HG03064 (cell line): Measurements from ENCODE around the gene SEM1.
"Not testable (repeated sequence)": the region's sequence is repeated elsewhere in the genome, so short reads cannot be mapped to it uniquely, and the experiment has no call there.

Experiments
- ATAC-seq: cut with Tn5 transposase; IDR thresholded peaks from one replicate; pipeline ENCODE4 v1.9.1; 2021; ENCODE audit warnings: low read depth; ENCODE audit not compliant: unreplicated experiment

SEM1 gene

DNA sequence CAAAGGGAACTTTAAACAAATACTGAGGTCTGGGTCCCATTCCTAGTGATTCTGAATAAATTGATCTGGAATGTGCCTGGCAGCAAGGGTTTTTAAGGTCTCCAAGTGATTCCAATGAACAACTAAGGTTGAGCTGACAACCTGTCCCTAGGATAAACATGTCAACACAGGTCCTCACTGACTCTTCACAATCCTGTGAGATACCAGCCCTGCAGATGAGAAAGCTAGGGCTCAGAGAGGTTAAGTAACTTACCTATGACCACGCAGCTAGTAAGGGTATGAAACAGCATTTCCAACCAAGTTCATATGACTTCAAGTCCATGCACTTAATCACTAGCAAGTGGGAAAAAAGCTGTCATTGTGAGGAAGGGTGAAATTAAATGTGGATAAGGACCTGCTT, 44.0 kb downstream of the SEM1 start:
- no peak for ATAC-seq

DNA sequence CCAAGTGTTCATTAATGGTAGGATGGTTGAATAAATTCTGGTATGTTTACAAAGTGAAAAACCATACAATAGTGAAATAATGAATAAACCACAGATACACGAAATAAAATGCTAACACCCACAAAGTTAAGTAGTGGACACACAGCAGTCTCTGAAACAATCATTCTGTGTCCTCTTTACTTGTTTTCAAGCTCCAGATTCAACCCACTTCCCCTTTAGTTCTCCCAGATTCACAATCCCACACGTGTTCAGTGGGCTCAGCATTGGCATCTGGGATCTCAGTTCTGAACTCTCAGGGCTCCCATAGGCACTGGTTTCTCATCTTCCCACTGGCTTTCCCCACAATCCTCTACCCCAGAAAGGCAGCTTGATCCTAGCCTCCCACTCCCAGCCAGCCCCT, 44.9 kb downstream of the SEM1 start:
- ATAC-seq: no peak

DNA sequence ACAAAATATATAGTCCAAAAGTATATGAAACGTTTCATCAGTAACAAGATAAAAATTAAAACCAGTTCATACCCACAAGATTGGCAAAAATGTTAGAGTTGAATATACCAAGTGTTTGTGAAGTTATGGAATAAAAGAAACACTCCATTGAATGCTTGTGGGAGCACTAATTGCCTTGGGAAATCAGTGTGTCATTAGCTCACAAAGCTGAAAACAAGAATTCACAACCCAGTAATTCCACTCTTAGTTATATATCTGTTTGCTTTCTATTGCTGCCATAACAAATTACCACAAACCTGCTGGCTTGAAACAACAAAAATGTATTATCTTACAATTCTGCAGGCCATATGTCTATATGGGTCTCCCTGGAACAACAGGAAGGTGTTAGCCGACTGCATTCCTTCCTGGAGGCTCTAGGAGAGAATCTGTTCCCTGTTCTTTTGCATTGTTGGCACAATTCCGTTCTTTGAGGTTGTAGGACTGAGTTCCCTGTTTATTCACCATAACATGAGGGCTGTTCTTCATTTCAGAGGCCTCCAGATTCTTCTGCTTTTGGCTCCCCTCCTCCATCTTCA, 45.7 kb downstream of the SEM1 start:
- no peak for ATAC-seq

DNA sequence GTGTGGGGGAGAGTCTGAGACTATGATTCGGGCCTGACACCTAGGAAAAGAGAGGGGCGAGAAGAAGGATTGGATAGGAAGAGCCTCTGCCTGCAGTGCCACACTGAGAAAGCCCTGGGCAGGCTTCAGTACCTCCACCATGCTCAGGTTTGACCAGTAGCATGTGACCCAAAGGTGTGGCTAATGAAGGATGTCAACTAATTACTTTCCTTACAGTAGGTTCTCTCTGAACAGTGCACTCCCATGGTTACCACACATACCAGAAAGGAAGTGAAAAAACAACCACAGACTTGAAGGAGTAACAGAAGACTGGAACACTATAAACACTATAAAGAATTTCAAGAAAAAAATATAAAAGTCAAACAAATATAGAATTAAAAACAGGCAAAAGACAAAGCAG, 46.2 kb downstream of the SEM1 start:
- ATAC-seq: peak; percentile 89

DNA sequence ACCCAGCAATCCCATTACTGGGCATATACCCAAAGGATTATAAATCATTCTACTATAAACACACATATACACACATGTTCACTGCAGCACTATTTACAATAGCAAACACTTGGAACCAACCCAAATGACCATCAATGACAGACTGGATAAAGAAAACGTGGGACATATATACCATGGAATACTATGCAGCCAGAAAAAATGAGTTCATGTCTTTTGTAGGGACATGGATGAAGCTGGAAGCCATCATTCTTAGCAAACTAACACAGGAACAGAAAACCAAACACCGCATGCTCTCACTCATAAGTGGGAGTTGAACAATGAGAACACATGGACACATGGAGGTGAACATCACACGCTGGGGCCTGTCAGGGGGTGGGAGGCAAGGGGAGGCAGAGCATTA, 47.5 kb downstream of the SEM1 start:
- not testable (repeated sequence) for ATAC-seq

DNA sequence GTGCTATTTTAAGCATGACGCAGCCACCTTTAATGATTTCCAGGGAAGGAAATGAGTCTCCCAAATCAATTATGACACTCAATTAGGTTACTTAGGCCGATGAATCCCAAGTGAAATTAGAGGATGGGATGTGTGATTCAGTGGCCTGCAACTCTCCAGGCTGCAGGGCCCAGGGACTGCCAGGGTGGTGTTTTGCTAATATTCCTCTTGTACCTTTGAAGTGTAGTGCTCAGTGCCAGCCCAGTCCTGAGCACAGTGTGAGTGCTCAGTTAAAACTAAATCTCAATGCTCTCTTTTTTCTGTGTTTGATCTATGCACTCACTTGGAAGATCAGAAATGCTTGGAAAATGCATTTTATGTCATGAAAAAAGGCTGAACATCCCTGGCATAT, 51.6 kb downstream of the SEM1 start:
- ATAC-seq: no peak

DNA sequence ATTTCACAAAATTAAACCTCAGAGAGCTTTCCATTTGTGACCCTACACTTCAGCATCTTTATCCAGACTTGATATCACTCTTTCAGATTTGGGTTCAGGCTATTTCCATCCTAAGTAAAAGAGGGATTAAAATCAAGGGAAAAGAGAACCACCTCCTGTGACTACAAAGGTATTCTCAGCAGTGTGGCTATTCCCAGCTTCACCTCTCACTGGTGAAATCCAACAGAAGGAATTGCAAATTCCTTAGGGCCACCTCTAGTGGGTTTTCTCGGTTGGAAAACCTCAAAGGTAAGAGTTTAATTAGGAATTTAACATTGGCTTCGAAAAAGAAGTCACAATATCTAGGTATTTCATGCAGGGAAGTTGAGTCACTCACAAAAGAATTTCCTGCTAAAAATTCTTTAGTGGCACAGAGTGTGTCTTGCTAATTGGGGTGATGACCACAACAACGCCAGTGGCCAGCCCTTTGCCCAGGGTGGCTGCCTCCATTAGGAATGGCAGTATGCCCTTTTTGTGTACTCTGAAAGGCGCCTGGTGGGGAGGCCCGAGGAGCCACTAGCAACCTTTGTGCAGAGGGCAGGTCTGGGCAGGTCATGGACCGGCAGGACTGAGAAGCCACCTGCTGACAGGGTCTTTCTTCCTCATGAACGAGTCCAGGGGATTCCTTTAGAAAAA, 52.2 kb downstream of the SEM1 start:
- ATAC-seq: no peak

DNA sequence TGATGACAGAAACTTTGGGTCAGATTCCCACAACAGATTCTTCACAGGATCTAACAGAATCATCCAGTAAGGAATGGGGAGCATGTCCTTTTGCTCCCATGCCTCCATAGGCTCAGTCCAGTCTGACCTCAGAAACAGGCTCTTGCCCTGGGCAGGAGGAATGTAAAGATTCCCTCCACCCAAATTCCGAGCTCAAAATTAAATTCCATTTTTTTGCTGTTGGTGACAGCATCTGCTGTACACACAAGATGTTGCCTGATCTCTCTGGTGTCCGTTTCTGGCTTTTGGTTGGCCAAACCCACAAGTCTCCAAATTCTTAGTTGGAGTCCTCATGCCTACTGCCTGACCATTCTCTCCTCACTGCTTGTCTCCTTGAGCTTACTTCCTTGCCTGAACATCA, 53.7 kb downstream of the SEM1 start:
- no peak for ATAC-seq

DNA sequence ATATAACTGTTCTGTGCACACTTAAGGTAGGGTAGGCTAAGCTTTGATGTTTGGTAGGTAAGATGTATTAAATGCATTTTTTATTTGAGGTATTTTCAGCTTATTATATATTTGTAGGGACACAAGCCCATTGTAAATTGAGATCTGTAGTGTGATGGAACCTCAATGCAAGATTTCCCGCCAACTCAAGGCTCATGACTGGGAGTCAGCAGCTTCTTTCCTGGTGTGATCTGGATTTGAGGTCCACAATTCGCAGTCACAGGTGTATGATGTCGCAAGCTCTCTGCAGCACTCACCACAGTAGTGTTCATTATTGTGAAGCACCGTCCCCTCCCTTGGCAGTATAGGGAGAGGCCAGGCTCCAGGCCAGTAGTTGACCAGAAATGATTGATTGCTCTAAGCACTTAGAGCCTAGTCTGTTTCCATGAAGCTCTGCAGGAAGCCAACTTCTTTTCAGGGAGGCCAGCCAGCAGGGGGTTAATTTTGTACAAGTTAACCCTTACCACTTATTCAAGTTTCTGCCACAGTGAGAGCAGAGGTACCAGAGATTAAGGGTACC, 54.9 kb downstream of the SEM1 start:
- ATAC-seq: no peak

DNA sequence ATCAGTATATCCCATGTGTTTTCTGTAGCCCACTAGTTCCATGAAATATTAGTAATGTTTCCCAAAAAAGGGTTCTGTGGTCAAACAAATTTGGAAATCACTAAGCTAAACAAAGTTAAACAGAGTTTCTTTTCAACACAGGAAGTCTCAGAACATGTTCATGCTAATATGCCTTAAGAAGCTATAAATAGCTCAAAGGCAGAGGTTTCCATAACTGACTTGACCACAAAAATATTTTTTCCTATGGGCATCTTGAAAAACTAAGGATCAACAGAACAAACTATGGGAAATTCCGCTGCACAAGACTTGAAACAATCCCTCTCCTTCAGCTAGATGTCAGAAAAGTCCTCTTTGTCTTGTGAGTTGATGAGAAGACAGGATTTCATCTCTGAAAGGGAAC, 59.7 kb downstream of the SEM1 start:
- no peak for ATAC-seq

DNA sequence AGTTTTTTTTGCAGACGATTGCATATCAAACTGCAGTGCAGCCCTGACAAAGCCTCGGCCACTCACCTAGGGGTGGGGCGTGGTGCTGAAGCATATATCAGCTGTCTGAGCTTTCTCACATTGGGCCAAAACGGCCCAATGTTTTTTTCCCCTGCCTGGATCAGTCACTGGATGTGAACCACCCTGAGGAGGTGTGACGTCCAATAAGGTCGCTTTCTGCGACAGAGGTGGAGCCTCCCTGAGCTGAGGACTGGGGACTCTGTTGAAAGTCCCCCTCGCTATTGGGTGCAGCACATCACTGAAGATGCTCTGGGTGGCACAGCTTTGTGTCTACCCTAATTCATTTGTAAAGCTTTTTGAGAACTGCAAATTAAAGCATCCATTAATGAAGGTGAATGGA, 60.9 kb downstream of the SEM1 start:
- ATAC-seq: no peak

DNA sequence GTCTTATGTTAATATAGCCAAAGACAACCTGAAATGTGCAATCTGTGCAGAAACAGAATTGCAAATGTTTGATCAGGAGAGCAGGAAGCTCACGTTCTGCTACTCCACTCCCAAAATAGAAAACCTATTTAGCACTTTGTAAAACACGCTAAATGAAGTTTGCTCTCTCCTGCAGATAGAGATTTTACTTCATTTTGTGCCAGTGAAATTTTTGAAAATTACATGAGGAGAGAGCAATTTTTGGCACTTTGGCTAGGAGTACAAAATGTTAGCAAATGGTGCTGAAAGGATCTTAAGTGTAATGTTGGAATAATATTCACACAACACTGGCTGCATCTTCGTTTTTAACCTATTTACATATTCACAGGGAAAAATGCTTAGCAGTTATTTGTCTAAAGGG, 61.9 kb downstream of the SEM1 start:
- no peak for ATAC-seq

DNA sequence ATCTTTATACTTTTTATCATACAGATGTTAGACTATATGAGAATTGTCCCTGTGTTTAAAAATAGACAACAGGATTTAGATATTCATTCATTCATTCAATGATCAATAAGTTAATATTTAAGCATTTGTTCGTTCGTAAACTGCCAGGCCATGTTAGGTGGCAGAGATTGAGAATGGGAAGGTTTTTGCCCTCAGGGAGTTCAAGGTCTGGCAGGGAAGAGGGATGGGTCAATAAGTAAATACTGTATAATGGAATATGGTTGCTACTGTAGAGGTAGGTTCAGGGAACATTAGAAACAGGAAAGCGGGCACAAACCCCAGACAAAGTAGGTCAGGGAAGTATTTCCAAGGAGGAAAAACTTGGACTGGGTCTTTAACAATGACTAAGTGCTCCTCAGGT, 64.6 kb downstream of the SEM1 start:
- ATAC-seq: no peak

DNA sequence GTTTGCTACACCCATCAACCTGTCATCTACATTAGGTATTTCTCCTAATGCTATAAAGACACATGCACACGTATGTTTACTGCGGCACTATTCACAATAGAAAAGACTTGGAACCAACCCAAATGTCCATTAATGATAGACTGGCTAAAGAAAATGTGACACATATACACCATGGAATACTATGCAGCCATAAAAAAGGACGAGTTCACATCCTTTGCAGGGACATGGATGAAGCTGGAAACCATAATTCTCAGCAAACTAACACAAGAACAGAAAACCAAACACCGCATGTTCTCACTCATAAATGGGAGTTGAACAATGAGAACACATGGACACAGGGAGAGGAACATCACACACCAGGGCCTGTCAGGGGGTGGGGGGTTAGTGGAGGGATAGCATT, 66.2 kb downstream of the SEM1 start:
- ATAC-seq: not testable (repeated sequence)

DNA sequence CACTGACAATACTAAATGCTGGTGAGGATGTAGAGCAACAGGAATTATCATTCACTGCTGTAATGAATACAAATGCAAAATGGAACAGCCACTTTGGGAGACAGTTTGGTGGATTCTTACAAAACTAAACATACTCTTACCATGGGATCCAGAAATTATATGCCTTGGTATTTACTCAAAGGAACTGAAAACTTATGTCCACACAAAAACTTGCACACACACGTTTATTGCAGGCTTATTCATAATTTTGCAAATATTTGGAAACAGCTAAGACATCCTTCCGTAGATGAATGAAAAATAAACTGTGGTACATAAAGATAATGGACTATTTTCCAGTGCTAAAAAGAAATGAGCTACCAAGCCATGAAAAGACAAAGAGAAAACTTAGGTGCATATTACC, 69.6 kb downstream of the SEM1 start:
- ATAC-seq: no peak
